HG03432 (cell line): ENCODE measurements around the gene UPF2.

ENCODE experiments used
- ATAC-seq: cut with Tn5 transposase; IDR thresholded peaks from one replicate; pipeline ENCODE4 v1.9.1; 2021; ENCODE audit warnings: mild to moderate bottlenecking, moderate library complexity; ENCODE audit not compliant: unreplicated experiment

The UPF2 gene

DNA sequence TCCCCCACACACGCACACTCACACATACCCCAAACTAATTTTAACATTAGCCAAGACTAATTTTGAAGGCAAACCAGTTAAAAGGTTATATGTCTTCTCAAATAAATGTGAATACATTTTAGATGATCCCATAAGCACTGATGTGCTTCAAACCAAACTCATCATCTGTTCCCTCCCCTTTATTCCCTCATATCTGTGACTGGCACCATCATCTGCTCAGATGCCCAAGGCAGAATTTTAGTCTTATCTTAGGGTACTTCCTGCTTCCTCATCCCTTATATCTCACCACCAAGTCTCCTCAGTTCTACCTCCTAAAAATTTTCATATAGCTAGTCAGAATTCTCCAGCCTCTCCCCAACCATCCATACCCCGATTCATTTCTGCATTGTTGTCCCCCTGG is 80.4 kb downstream of the UPF2 start:
- ATAC-seq = no peak

GRCh38 chr10:11961771-11962170 is 80.8 kb downstream of the UPF2 start:
- no peak for ATAC-seq

- no peak for ATAC-seq
Measured at GRCh38 chr10:11959966-11960365, 82.6 kb downstream of the UPF2 start.

GRCh38 chr10:11958956-11959355 is 83.7 kb downstream of the UPF2 start:
- no peak for ATAC-seq

GRCh38 chr10:11951695-11952094 is 90.9 kb downstream of the UPF2 start:
- ATAC-seq = no peak

DNA sequence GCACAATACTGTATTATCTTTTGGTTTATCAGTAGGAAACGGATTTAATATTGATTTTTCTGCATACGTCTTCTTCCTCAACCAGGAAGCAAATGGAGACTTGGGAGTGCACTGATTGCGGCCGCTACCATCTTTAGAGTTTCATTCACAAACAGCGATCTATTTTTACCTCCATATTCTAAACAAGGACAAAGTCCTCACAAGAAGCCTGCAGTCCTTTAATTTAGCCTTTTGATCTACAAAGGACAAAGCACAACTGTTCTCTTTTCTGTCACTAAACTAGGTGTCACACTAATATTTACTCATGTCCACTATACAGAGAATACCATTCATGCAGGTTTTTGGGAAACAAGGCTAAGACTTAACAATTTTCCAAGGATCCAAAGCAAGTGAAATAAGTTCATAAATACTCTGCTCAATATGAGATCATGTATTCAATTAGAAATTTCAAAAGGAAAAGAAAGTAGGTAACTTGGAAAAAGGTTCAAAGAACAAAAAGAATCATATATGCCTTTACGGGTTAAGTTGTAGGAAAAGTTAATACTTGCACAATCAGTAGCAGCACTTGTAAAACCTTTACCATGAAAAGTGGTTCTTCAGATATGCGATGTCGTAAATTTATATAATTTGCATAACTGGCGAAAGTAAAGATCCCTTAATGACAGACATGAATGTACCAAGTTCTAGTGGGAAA is 92.1 kb downstream of the UPF2 start:
- ATAC-seq = no peak

GRCh38 chr10:11949152-11949551 is 93.5 kb downstream of the UPF2 start:
- ATAC-seq = no peak

- no peak for ATAC-seq
Measured at GRCh38 chr10:11946652-11947051, 96.0 kb downstream of the UPF2 start.

- ATAC-seq = no peak
Measured at GRCh38 chr10:11936389-11937152, 106.0 kb downstream of the UPF2 start.

DNA sequence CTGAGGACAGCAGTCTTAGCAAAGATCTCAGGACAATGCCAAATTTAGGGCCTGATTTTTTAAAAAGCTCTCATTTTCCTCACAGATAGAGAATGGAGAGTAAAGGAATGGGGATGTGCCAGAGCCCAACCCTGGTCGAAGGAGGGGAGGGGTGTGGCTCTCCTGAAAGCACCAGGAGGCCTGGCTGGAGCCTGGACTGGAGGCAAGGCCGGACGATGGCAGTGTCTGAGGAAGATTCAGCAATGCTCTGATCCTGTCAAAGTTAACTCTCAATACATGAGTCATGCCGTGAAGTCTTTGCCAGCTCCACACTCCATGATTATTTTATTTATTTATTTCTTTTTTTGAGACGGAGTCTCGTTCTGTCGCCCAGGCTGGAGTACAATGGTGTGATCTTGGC is 108.3 kb downstream of the UPF2 start:
- no peak for ATAC-seq

GRCh38 chr10:11933577-11934223 is 108.9 kb downstream of the UPF2 start:
- no peak for ATAC-seq

DNA sequence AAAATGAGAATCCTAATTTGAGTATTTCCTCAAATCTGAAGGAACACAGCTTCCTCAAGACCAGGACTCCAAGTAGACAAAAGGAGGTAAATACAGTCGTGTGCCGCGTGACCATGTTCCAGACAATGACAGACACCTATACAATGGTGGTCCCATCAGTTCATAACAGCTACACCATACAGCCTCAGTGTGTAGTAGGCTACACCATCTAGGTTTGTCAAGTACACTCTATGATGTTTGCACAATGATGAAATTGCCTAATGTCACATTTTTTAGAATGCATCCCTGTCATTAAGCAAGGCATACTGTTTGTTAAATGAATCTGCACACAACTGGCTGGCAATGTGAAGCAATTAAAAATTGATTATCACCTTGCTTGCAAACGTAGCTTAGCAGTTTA is 111.6 kb downstream of the UPF2 start:
- ATAC-seq = no peak

- no peak for ATAC-seq
Measured at GRCh38 chr10:11930312-11930978, 112.2 kb downstream of the UPF2 start.

- ATAC-seq = no peak
Measured at GRCh38 chr10:11927746-11928145, 114.9 kb downstream of the UPF2 start.

- no peak for ATAC-seq
Measured at GRCh38 chr10:11921800-11922392, 120.7 kb downstream of the UPF2 start.

DNA sequence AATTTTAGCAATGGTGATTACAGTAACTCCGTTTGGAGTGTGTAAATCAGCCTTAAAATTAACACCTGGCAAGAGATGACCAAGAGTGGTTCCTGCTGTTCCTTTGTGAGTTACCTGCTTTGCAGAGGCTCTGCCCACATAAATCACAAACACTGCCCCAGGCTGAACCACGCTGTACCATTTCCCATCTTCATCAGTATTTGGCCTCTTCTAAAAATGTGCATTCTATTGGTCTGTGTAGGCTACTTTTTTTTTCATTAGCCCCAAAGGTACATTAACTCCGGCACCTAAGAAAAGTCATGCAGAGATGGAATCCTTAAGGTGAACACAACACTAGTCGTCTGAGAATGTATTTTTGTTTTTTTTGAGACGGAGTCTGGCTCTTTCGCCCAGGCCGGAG is 123.3 kb downstream of the UPF2 start:
- no peak for ATAC-seq

DNA sequence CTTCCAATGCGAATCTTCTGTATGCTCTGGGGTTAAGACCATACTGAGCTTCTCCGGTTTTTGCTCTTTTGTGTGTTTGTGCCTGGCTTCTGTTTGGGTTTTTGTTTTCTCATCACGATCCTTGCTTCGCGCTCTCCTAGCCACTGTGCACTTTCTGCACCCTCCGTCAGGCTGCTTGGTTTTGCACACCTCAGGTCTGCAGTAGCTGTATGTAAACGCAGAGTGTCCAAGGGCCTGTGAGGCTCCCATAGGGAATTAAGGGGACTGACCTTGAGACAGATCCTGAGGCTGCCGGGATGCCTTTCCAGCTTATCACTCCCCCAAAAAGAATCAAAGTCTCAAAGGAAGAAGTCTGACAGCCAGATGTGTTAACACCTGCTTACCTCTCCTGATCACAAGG is 124.2 kb downstream of the UPF2 start:
- ATAC-seq = no peak

- no peak for ATAC-seq
Measured at GRCh38 chr10:11913079-11913641, 129.4 kb downstream of the UPF2 start.

GRCh38 chr10:11910102-11910501 is 132.5 kb downstream of the UPF2 start:
- ATAC-seq = no peak

- ATAC-seq = no peak
Measured at GRCh38 chr10:11909618-11910017, 133.0 kb downstream of the UPF2 start.

DNA sequence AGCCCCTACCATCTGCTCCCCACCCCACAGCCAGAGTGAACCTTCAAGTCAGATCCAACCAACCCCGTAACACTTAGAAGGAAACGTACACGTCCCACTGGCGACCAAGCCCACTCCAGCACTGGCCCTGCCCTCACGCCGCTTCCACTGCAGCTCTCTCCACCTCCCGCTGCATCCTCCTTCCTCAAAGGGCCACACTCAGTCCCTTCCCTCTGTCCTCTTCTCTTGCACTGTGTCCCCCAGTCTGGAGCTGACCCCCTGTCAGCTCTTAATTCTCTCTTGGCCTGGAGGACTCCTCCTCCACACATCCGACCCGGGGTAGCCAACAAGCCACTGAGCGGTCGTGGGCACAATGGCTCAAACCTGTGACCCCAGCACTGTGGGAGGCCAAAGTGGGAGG is 133.6 kb downstream of the UPF2 start:
- no peak for ATAC-seq
